GM12892 (cell line): Measurements from ENCODE around the gene FDX2.

Source experiments
- POLR2A ChIP-seq: IDR thresholded peaks from 2 replicates; pipeline ENCODE4 v1.6.1; 2011; ENCODE audit warnings: low read depth, low read length, control low read depth
- POLR2AphosphoS5 ChIP-seq: IDR thresholded peaks from 2 replicates; pipeline ENCODE4 v1.6.1; 2011; ENCODE audit warnings: low read depth, low read length, control low read depth
- TAF1 ChIP-seq: IDR thresholded peaks from 2 replicates; pipeline ENCODE4 v1.6.1; 2011; ENCODE audit warnings: low read depth, mild to moderate bottlenecking, control low read depth, low read length, borderline replicate concordance

GRCh38 chr19:10333758-10334587 is 18.2 kb upstream of the FDX2 start:
- TF ChIP-seq POLR2A (no peak), POLR2AphosphoS5 (no peak), TAF1 (no peak)
